H9 (cell line): ENCODE results near the gene VTI1B. TPM values are rescaled to one million over a fixed set of nuclear protein-coding genes. Genes with fewer than 3 reads are reported as not detected.

Source experiments
- DNase-seq: peaks from one replicate; pipeline ENCODE4 v3.0.0-alpha.2; 2017
- H2AFZ ChIP-seq: one replicate; pipeline ENCODE4 v1.6.1; 2013; ENCODE audit warnings: mild to moderate bottlenecking, low read length, control low read depth, moderate library complexity
- H2AK5ac ChIP-seq: 2 replicates; pipeline ENCODE4 v1.6.1; 2013; ENCODE audit warnings: low read length, control low read depth, mixed read lengths; ENCODE audit not compliant: insufficient read length
- H2BK120ac ChIP-seq: one replicate; pipeline ENCODE4 v1.6.1; 2013; ENCODE audit warnings: low read depth, mild to moderate bottlenecking, low read length, control low read depth, inconsistent platforms; ENCODE audit not compliant: poor library complexity, severe bottlenecking
- H2BK12ac ChIP-seq: 2 replicates; pipeline ENCODE4 v1.6.1; 2013; ENCODE audit warnings: low read length, control low read depth, mixed read lengths, low read depth; ENCODE audit not compliant: insufficient read length
- H2BK15ac ChIP-seq: 2 replicates; pipeline ENCODE4 v1.6.1; 2013; ENCODE audit warnings: low read depth, low read length, control low read depth
- H2BK20ac ChIP-seq: one replicate; pipeline ENCODE4 v1.6.1; 2013; ENCODE audit warnings: low read depth, mild to moderate bottlenecking, low read length, control low read depth, inconsistent platforms; ENCODE audit not compliant: poor library complexity, severe bottlenecking
- H2BK5ac ChIP-seq: 2 replicates; pipeline ENCODE4 v1.6.1; 2013; ENCODE audit warnings: low read length, control low read depth, mixed read lengths; ENCODE audit not compliant: insufficient read length
- H3K14ac ChIP-seq: 2 replicates; pipeline ENCODE4 v1.6.1; 2013; ENCODE audit warnings: low read length, control low read depth; ENCODE audit not compliant: insufficient read depth
- H3K18ac ChIP-seq: 2 replicates; pipeline ENCODE4 v1.6.1; 2013; ENCODE audit warnings: low read depth, mild to moderate bottlenecking, mixed read lengths, low read length, control low read depth; ENCODE audit not compliant: insufficient read length
- H3K23ac ChIP-seq: 2 replicates; pipeline ENCODE4 v1.6.1; 2013; ENCODE audit warnings: low read length, control low read depth, mixed read lengths, low read depth; ENCODE audit not compliant: insufficient read length
- H3K23me2 ChIP-seq: 2 replicates; pipeline ENCODE4 v1.6.1; 2013; ENCODE audit warnings: low read depth, mild to moderate bottlenecking, mixed read lengths, low read length, control low read depth; ENCODE audit not compliant: insufficient read length, poor library complexity, severe bottlenecking
- H3K27ac ChIP-seq: 2 replicates; pipeline ENCODE4 v1.5.1; 2013; ENCODE audit warnings: low read length, control low read depth, mixed read lengths, low read depth; ENCODE audit not compliant: insufficient read length
- H3K27me3 ChIP-seq: 2 replicates; pipeline ENCODE4 v1.6.1; 2013; ENCODE audit warnings: low read length, control low read depth, inconsistent platforms; ENCODE audit not compliant: insufficient read depth
- H3K4ac ChIP-seq: 2 replicates; pipeline ENCODE4 v1.6.1; 2013; ENCODE audit warnings: low read depth, mild to moderate bottlenecking, control low read depth, inconsistent platforms, low read length, moderate library complexity
- H3K4me1 ChIP-seq: 2 replicates; pipeline ENCODE4 v1.6.1; 2013; ENCODE audit warnings: low read length, control low read depth, inconsistent platforms; ENCODE audit not compliant: insufficient read depth
- H3K4me2 ChIP-seq: 2 replicates; pipeline ENCODE4 v1.6.1; 2013; ENCODE audit warnings: low read length, control low read depth, mixed read lengths; ENCODE audit not compliant: insufficient read length, insufficient read depth
- H3K56ac ChIP-seq: 2 replicates; pipeline ENCODE4 v1.6.1; 2013; ENCODE audit warnings: low read depth, mild to moderate bottlenecking, mixed read lengths, low read length, control low read depth; ENCODE audit not compliant: insufficient read length
- H3K79me1 ChIP-seq: 2 replicates; pipeline ENCODE4 v1.6.1; 2013; ENCODE audit warnings: low read depth, mild to moderate bottlenecking, moderate library complexity, low read length, control low read depth, inconsistent platforms; ENCODE audit not compliant: insufficient read depth, poor library complexity, severe bottlenecking
- H3K79me2 ChIP-seq: 2 replicates; pipeline ENCODE4 v1.6.1; 2013; ENCODE audit warnings: low read length, control low read depth, inconsistent platforms; ENCODE audit not compliant: insufficient read depth
- H3K9ac ChIP-seq: 2 replicates; pipeline ENCODE4 v1.6.1; 2013; ENCODE audit warnings: low read length, control low read depth, mixed read lengths; ENCODE audit not compliant: insufficient read length; ENCODE audit errors: extremely low read depth
- H3K9me3 ChIP-seq: one replicate; pipeline ENCODE4 v1.6.1; 2013; ENCODE audit warnings: low read depth, low read length, inconsistent platforms; ENCODE audit not compliant: control insufficient read depth
- H3T11ph ChIP-seq: one replicate; pipeline ENCODE4 v1.6.1; 2013; ENCODE audit warnings: mild to moderate bottlenecking, low read length, control low read depth, inconsistent platforms
- H4K20me1 ChIP-seq: one replicate; pipeline ENCODE4 v1.6.1; 2013; ENCODE audit not compliant: control insufficient read depth, insufficient read length, insufficient read depth
- H4K5ac ChIP-seq: 2 replicates; pipeline ENCODE4 v1.6.1; 2013; ENCODE audit warnings: low read depth, mild to moderate bottlenecking, mixed read lengths, low read length, control low read depth; ENCODE audit not compliant: insufficient read length
- H4K8ac ChIP-seq: replicated peaks from 2 replicates; pipeline ENCODE4 v1.6.1; 2013; ENCODE audit warnings: low read length, control low read depth, mixed read lengths, low read depth; ENCODE audit not compliant: insufficient read length
- H4K91ac ChIP-seq: 2 replicates; pipeline ENCODE4 v1.6.1; 2013; ENCODE audit warnings: low read depth, mild to moderate bottlenecking, moderate library complexity, mixed read lengths, low read length, control low read depth; ENCODE audit not compliant: insufficient read length
- H3K27ac Mint-ChIP-seq, 3 experiments: 2 replicates in 2 of 3; 3 replicates in 1 of 3; pipeline ENCODE4 v1.8.0; 2020 to 2021; ENCODE audit warnings: mixed read lengths in 3 of 3, mild to moderate bottlenecking in 1 of 3, moderate library complexity in 1 of 3
- H3K27me3 Mint-ChIP-seq: 2 replicates; pipeline ENCODE4 v1.8.0; 2021; ENCODE audit warnings: low read depth, mild to moderate bottlenecking, moderate library complexity, mixed read lengths
- H3K36me3 Mint-ChIP-seq, 3 experiments: 2 replicates in 2 of 3; 3 replicates in 1 of 3; pipeline ENCODE4 v1.8.0; 2020 to 2021; ENCODE audit warnings: low read depth in 3 of 3, mixed read lengths in 3 of 3; ENCODE audit not compliant: insufficient read depth in 1 of 3
- H3K4me1 Mint-ChIP-seq, 2 experiments: 2 replicates each; pipeline ENCODE4 v1.8.0; 2020; ENCODE audit warnings: mixed read lengths in 2 of 2
- H3K4me3 Mint-ChIP-seq, 2 experiments: 2 replicates in 1 of 2; 3 replicates in 1 of 2; pipeline ENCODE4 v1.8.0; 2020 to 2021; ENCODE audit warnings: mild to moderate bottlenecking in 2 of 2, mixed read lengths in 2 of 2, moderate library complexity in 1 of 2
- H3K9me3 Mint-ChIP-seq, 2 experiments: 2 replicates in 1 of 2; 3 replicates in 1 of 2; pipeline ENCODE4 v1.8.0; 2020; ENCODE audit warnings: mild to moderate bottlenecking in 2 of 2, mixed read lengths in 2 of 2, moderate library complexity in 1 of 2
- CTCF ChIP-seq: fragments of 200-600 bp; sonication (generic); conservative IDR thresholded peaks from 3 replicates; pipeline ENCODE4 v1.8.0; 2021; ENCODE audit warnings: antibody characterized with exemption, mild to moderate bottlenecking
- WGBS: extraction: QIAGEN DNeasy Blood & Tissue Kit; methylation state at CpG from one replicate; pipeline ENCODE4 v1.1.7; 2013; ENCODE audit warnings: missing lambda C conversion rate, low lambda C conversion rate, mixed read lengths; ENCODE audit not compliant: insufficient read length; ENCODE audit errors: extremely low coverage; 5-methylcytosine and 5-hydroxymethylcytosine counted together
- total RNA-seq: library from RNA; stranded (reverse); gene quantifications from 2 replicates; pipeline ENCODE4 v1.2.1, GENCODE V29; 2021

VTI1B gene
- total RNA-seq, 1 experiment from 2014 or later: 118 TPM

- Histone ChIP-seq H2AFZ (no peak overlapping the region), H2BK5ac (no peak overlapping the region)
- peaks cover 24 to 31% of the 10 kb centered on the region in 2 experiments for H3K9me3 Mint-ChIP-seq
These were observed 30.8 kb upstream of the VTI1B start for GRCh38 chr14:67705211-67705610.

More at GRCh38 chr14:67705211-67705610, 30.8 kb upstream of the VTI1B start:
- H3K4ac ChIP-seq: no peak overlapping the region
- no peak overlapping the region for H3K14ac ChIP-seq
- no peaks in the 10 kb centered on the region for H3K27me3 ChIP-seq
- H4K5ac ChIP-seq: no peak overlapping the region
- no peak overlapping the region for H2BK15ac ChIP-seq
- H2BK20ac ChIP-seq: no peak overlapping the region
- no peak overlapping the region for H2AK5ac ChIP-seq
- H4K8ac ChIP-seq: no peak overlapping the region
- no CpG with 5 or more reads among the region's 3 CpGs for WGBS
- no peak overlapping the region for H4K91ac ChIP-seq
- Mint-ChIP-seq H3K27me3 (no peaks in the 10 kb centered on the region; the same call in 1 of the 2 replicates), H3K36me3 (peaks cover 1 to 7% (median 5%) of the 10 kb centered on the region in 3 experiments; a peak in 5 of 7 replicates), H3K27ac (no peak overlapping the region), H3K4me3 (no peak overlapping the region), H3K4me1 (peaks cover 3 to 5% of the 10 kb centered on the region in 2 experiments)
- H3K18ac ChIP-seq: no peak overlapping the region
- peaks cover 13% of the 10 kb centered on the region for H3K9me3 ChIP-seq
- TF ChIP-seq CTCF: no peak
- H2BK120ac ChIP-seq: no peak overlapping the region
- no peak overlapping the region for H2BK12ac ChIP-seq
- no peaks in the 10 kb centered on the region for H4K20me1 ChIP-seq
- H3K79me1 ChIP-seq: no peaks in the 10 kb centered on the region
- no peak overlapping the region for H3K4me2 ChIP-seq
- H3K9ac ChIP-seq: no peak overlapping the region
- no peak overlapping the region for H3K23ac ChIP-seq
- H3K23me2 ChIP-seq: no peaks in the 10 kb centered on the region
- no peaks in the 10 kb centered on the region for H3K4me1 ChIP-seq
- no peak for DNase-seq
- H3T11ph ChIP-seq: no peak overlapping the region
- H3K56ac ChIP-seq: no peak overlapping the region
- H3K79me2 ChIP-seq: no peaks in the 10 kb centered on the region
- H3K27ac ChIP-seq: no peak overlapping the region
